AG04450 (cell line): ENCODE results near the gene CAPN9. TPM values are rescaled to one million over a fixed set of nuclear protein-coding genes. Genes with fewer than 3 reads are reported as not detected.
"Not testable (repeated sequence)": the region's sequence is repeated elsewhere in the genome, so short reads cannot be mapped to it uniquely, and the experiment has no call there.

Experiments used
- CTCF ChIA-PET: fragments of 300-600, 350-600 bp; formaldehyde crosslinking; extraction: SDS; loops from one replicate; lab custom pipeline; 2022; ENCODE audit warnings: antibody characterized with exemption, inconsistent platforms; lab: Charles Lee
- POLR2A ChIA-PET: fragments of 350-600 bp; formaldehyde crosslinking; extraction: SDS; loops from one replicate; lab custom pipeline; 2021; ENCODE audit warnings: antibody characterized with exemption, inconsistent platforms; lab: Yijun Ruan, JAX
- DNase-seq: peaks from one replicate; pipeline ENCODE4 v3.0.0-alpha.2; 2011; ENCODE audit warnings: low read depth, low spot score
- H3K27ac ChIP-seq: one replicate; pipeline ENCODE4 v1.5.1; 2012; ENCODE audit warnings: low read depth, low read length, control low read depth
- H3K27me3 ChIP-seq: one replicate; pipeline ENCODE4 v1.6.0; 2012; ENCODE audit warnings: low read length; ENCODE audit not compliant: control insufficient read depth, insufficient read depth
- H3K4me3 ChIP-seq: 2 replicates; pipeline ENCODE4 v1.5.1; 2011; ENCODE audit warnings: mild to moderate bottlenecking, low read depth, low read length, control low read depth
- H3K9me3 ChIP-seq: 2 replicates; pipeline ENCODE4 v1.5.1; 2012; ENCODE audit warnings: low read length; ENCODE audit not compliant: control insufficient read depth, insufficient read depth
- CTCF ChIP-seq: IDR thresholded peaks from 2 replicates; pipeline ENCODE4 v1.5.1; 2011; ENCODE audit warnings: low read depth, low read length, control low read depth, inconsistent platforms
- polyA plus RNA-seq: library from polyadenylated mRNA; depleted of rRNA; stranded (reverse); fragments of >200 nt; gene quantifications from 2 replicates; pipeline ENCODE4 v1.2.3, GENCODE V29; 2011

The CAPN9 gene
- polyA plus RNA-seq, 1 experiment: 0.24 TPM

- no peaks in the 10 kb centered on the region for H3K9me3 ChIP-seq
- no peak for DNase-seq
- peaks cover 9% of the 10 kb centered on the region for H3K27me3 ChIP-seq
- ChIA-PET POLR2A (no interaction called here), CTCF (interaction anchor here (1.9 kb wide), 1 partner anchor 11 kb away, joined by 8 read pairs; no protein-coding TSS in a partner anchor)
- TF ChIP-seq CTCF: no peak
- H3K27ac ChIP-seq: no peak overlapping the region
- H3K4me3 ChIP-seq: no peak overlapping the region
Observed at GRCh38 chr1:230761443-230762167, 14.4 kb downstream of the CAPN9 start.

- H3K27ac ChIP-seq: no peak overlapping the region
- POLR2A ChIA-PET: no interaction called here
- H3K9me3 ChIP-seq: no peaks in the 10 kb centered on the region
- DNase-seq: no peak
- H3K4me3 ChIP-seq: no peak overlapping the region
- peaks cover 6% of the 10 kb centered on the region for H3K27me3 ChIP-seq
- TF ChIP-seq CTCF: no peak
- CTCF ChIA-PET: interaction anchor here (1.5 kb wide), 1 partner anchor 14 kb away, joined by 3 read pairs; no protein-coding TSS in a partner anchor
Observed at GRCh38 chr1:230763927-230764591, 16.9 kb downstream of the CAPN9 start.

GRCh38 chr1:230766318-230766717, 19.1 kb downstream of the CAPN9 start:
- H3K4me3 ChIP-seq: no peak overlapping the region
- peaks cover 3% of the 10 kb centered on the region; the same call in 1 of the 2 replicates for H3K9me3 ChIP-seq
- no peak overlapping the region for H3K27ac ChIP-seq
- H3K27me3 ChIP-seq: peaks cover 6% of the 10 kb centered on the region
- ChIA-PET POLR2A (no interaction called here), CTCF (interaction anchor here (1.0 kb wide), 1 partner anchor 124 kb away, joined by 3 read pairs; the partner anchor contains the start of gene COG2)
- no peak for DNase-seq
- no peak for TF ChIP-seq CTCF

- CTCF ChIA-PET: interaction anchor here (0.7 kb wide), 1 partner anchor 1524 kb away, joined by 3 read pairs; no protein-coding TSS in a partner anchor
- not testable (repeated sequence) for H3K9me3 ChIP-seq, H3K27ac ChIP-seq, H3K4me3 ChIP-seq, H3K27me3 ChIP-seq, DNase-seq
- POLR2A ChIA-PET: interaction anchor here (0.7 kb wide), 1 partner anchor 13 kb away, joined by 3 read pairs; no protein-coding TSS in a partner anchor
Observed at GRCh38 chr1:230767859-230768612, 20.8 kb downstream of the CAPN9 start.

GRCh38 chr1:230768903-230769570, 21.8 kb downstream of the CAPN9 start:
- Histone ChIP-seq H3K9me3 (peaks cover 3% of the 10 kb centered on the region), H3K4me3 (no peak overlapping the region), H3K27me3 (peaks cover 2% of the 10 kb centered on the region), H3K27ac (peak overlapping the region; percentile 78)
- peak; percentile 78 for DNase-seq
- ChIA-PET POLR2A (interaction anchor here (0.7 to 1.0 kb wide), 2 partner anchors 25 to 55 kb away, joined by 3 read pairs; partner anchors contain the start of gene AGT), CTCF (interaction anchor here (0.8 to 1.0 kb wide), 2 partner anchors 29 to 278 kb away, joined by 3 read pairs; no protein-coding TSS in a partner anchor)
- TF ChIP-seq CTCF: no peak
